Activated T-cell treated with anti-CD3 and anti-CD28 coated beads, Interleukin-2, amount 50 U/mL, for 48 hours (primary cell): ENCODE measurements around the gene IGFBP1.
"Not testable (repeated sequence)": the region's sequence is repeated elsewhere in the genome, so short reads cannot be mapped to it uniquely, and the experiment has no call there.

Experiments
- DNase-seq, 2 experiments: peaks; one replicate each; pipeline ENCODE4 v3.0.0-alpha.2; 2020

IGFBP1 gene

GRCh38 chr7:45888185-45888992 is at the start of gene IGFBP1:
Gene IGFBP1 (plus strand): TSS chr7:45888488. CDS start chr7:45888653, 165 bp downstream.
- DNase-seq = peak in 1 of 2 experiments; percentile 19

GRCh38 chr7:45838852-45839251 is 49.4 kb upstream of the IGFBP1 start:
- DNase-seq = not testable (repeated sequence)

- not testable (repeated sequence) for DNase-seq
Observed at GRCh38 chr7:45841926-45842717, 46.2 kb upstream of the IGFBP1 start.

- not testable (repeated sequence) for DNase-seq
Observed at GRCh38 chr7:45846536-45846935, 41.8 kb upstream of the IGFBP1 start.

GRCh38 chr7:45848734-45849133 is 39.6 kb upstream of the IGFBP1 start:
- DNase-seq = not testable (repeated sequence)

- DNase-seq = not testable (repeated sequence)
Observed at GRCh38 chr7:45852984-45853383, 35.3 kb upstream of the IGFBP1 start.

- DNase-seq = not testable (repeated sequence)
Observed at GRCh38 chr7:45853491-45853890, 34.8 kb upstream of the IGFBP1 start.

GRCh38 chr7:45855680-45856079 is 32.6 kb upstream of the IGFBP1 start:
- not testable (repeated sequence) for DNase-seq

GRCh38 chr7:45856888-45857287 is 31.4 kb upstream of the IGFBP1 start:
- DNase-seq = not testable (repeated sequence)

GRCh38 chr7:45863715-45864114 is 24.6 kb upstream of the IGFBP1 start:
- no peak for DNase-seq

- DNase-seq = no peak
Observed at GRCh38 chr7:45865594-45866410, 22.5 kb upstream of the IGFBP1 start.

- no peak for DNase-seq
Observed at GRCh38 chr7:45867471-45867870, 20.8 kb upstream of the IGFBP1 start.

- no peak for DNase-seq
Observed at GRCh38 chr7:45869426-45869825, 18.9 kb upstream of the IGFBP1 start.

GRCh38 chr7:45872116-45873034 is 15.9 kb upstream of the IGFBP1 start:
- no peak for DNase-seq

- no peak for DNase-seq
Observed at GRCh38 chr7:45873035-45873354, 15.3 kb upstream of the IGFBP1 start, which contains the start of gene CCDC201. Gene CCDC201 (minus strand): TSS chr7:45873082. CDS start chr7:45873007, 75 bp downstream.

- no peak for DNase-seq
Observed at GRCh38 chr7:45873355-45873754, 14.9 kb upstream of the IGFBP1 start.

- DNase-seq = no peak
Observed at GRCh38 chr7:45874408-45875131, 13.7 kb upstream of the IGFBP1 start.

GRCh38 chr7:45876519-45876918 is 11.8 kb upstream of the IGFBP1 start:
- DNase-seq = no peak

- no peak for DNase-seq
Observed at GRCh38 chr7:45878457-45879144, 9.7 kb upstream of the IGFBP1 start.

- no peak for DNase-seq
Observed at GRCh38 chr7:45880433-45880860, 7.8 kb upstream of the IGFBP1 start.
